K562 (cell line): ENCODE measurements around the gene SH2D4B. TPM values are rescaled to one million over a fixed set of nuclear protein-coding genes. Genes with fewer than 3 reads are reported as not detected.
A peak's percentile ranks its signal among the peaks of the same experiment; 100 is the strongest.

Source experiments
- ATAC-seq: fragments of 200-7000 bp; cut with Tn5 transposase; 3 replicates; pipeline ENCODE4 v1.9.1; 2020; ENCODE audit warnings: moderate library complexity
- BruUV-seq: library from RNA; stranded (reverse); fragments of 400-500 nt; replicated peaks from 2 replicates; lab custom pipeline; 2021; lab: Mats Ljungman, UMichigan
- CTCF ChIA-PET: fragments of 300-600 bp; formaldehyde crosslinking; extraction: SDS; loops from one replicate; lab custom pipeline; 2021; ENCODE audit warnings: low intra/inter-chr PET ratio; lab: Yijun Ruan, JAX
- POLR2A ChIA-PET: fragments of 300-600, 350-650 bp; sonication (Branson Sonifier 250); formaldehyde crosslinking; extraction: SDS; loops from one replicate; lab custom pipeline; 2021; ENCODE audit warnings: antibody characterized with exemption, inconsistent platforms; lab: Yijun Ruan, JAX
- DNase-seq, 4 experiments: peaks; one replicate each; pipeline versions ENCODE4 v3.0.0 to v3.0.0-alpha.2; 2011 to 2018; ENCODE audit warnings: low spot score in 3 of 4, mixed read lengths in 3 of 4; ENCODE audit errors: extremely low read depth in 1 of 4
- FAIRE-seq: peaks from 2 replicates; lab custom pipeline; 2011; peaks lifted over from hg19 to GRCh38; lab: Jason Lieb, UNC
- H2AFZ ChIP-seq: 2 replicates; pipeline ENCODE4 v1.6.0; 2011; ENCODE audit warnings: low read depth, low read length, control low read depth, inconsistent platforms
- H3K27ac ChIP-seq: fragments of 200-600 bp; 3 replicates; pipeline ENCODE4 v1.8.0; 2011; ENCODE audit warnings: low read depth, mild to moderate bottlenecking, control low read depth, inconsistent platforms, low read length, moderate library complexity, mixed read lengths; ENCODE audit errors: extremely low read depth
- H3K27me3 ChIP-seq, 2 experiments: fragments of 300-600 bp in 1 of 2; 2 replicates in 1 of 2; 3 replicates in 1 of 2; pipeline versions ENCODE4 v1.6.0 to v1.8.0; 2011; ENCODE audit warnings: inconsistent platforms in 2 of 2, low read length in 2 of 2, mild to moderate bottlenecking in 1 of 2, mixed read lengths in 1 of 2, moderate library complexity in 1 of 2; ENCODE audit not compliant: control insufficient read depth in 2 of 2, insufficient read depth in 2 of 2
- H3K36me3 ChIP-seq: fragments of 300-600 bp; 3 replicates; pipeline ENCODE4 v1.8.0; 2011; ENCODE audit warnings: mild to moderate bottlenecking, low read length, inconsistent platforms; ENCODE audit not compliant: control insufficient read depth, insufficient read depth
- H3K4me1 ChIP-seq, 2 experiments: fragments of 200-600 bp in 1 of 2; replicated peaks in 1 of 2; 2 replicates in 1 of 2; 3 replicates in 1 of 2; pipeline versions ENCODE4 v1.5.1 to v1.8.0; 2011; ENCODE audit warnings: inconsistent platforms in 2 of 2, low read length in 2 of 2, mild to moderate bottlenecking in 1 of 2, mixed read lengths in 1 of 2, moderate library complexity in 1 of 2; ENCODE audit not compliant: control insufficient read depth in 2 of 2, insufficient read depth in 2 of 2
- H3K4me2 ChIP-seq: 2 replicates; pipeline ENCODE4 v1.6.1; 2011; ENCODE audit warnings: low read length, control low read depth, inconsistent platforms, mixed read lengths; ENCODE audit not compliant: insufficient read depth
- H3K4me3 ChIP-seq: fragments of 200-600 bp; sonication (generic), shearing (Covaris generic); 2 replicates; pipeline ENCODE4 v1.5.1; 2016; ENCODE audit warnings: control low read depth, inconsistent platforms
- H3K79me2 ChIP-seq: fragments of 200-600 bp; 3 replicates; pipeline ENCODE4 v1.8.0; 2011; ENCODE audit warnings: low read length, inconsistent platforms; ENCODE audit not compliant: control insufficient read depth, insufficient read depth
- H3K9ac ChIP-seq, 2 experiments: 2 replicates each; pipeline versions ENCODE4 v1.6.0 to v1.6.1; 2011; ENCODE audit warnings: low read depth in 2 of 2, low read length in 2 of 2, control low read depth in 1 of 2, inconsistent platforms in 1 of 2, mild to moderate bottlenecking in 1 of 2, mixed read lengths in 1 of 2; ENCODE audit not compliant: insufficient read depth in 1 of 2
- H3K9me1 ChIP-seq: one replicate; pipeline ENCODE4 v1.6.0; 2011; ENCODE audit warnings: inconsistent platforms, mild to moderate bottlenecking, low read length, moderate library complexity; ENCODE audit not compliant: control insufficient read depth, insufficient read depth
- H3K9me3 ChIP-seq: replicated peaks from 2 replicates; pipeline ENCODE4 v1.5.1; 2011; ENCODE audit warnings: low read depth, low read length, inconsistent platforms; ENCODE audit not compliant: control insufficient read depth, insufficient read depth
- H4K20me1 ChIP-seq: replicated peaks from 2 replicates; pipeline ENCODE4 v1.6.1; 2011; ENCODE audit warnings: low read length, inconsistent platforms, mixed read lengths; ENCODE audit not compliant: control insufficient read depth, insufficient read depth
- CREM ChIP-seq: IDR thresholded peaks from 2 replicates; pipeline ENCODE4 v1.6.1; 2014; ENCODE audit warnings: antibody characterized with exemption, low read depth
- FOXK1 ChIP-seq: sonication (generic); formaldehyde crosslinking; IDR thresholded peaks from 2 replicates; pipeline ENCODE4 v1.8.0; 2022; ENCODE audit warnings: missing genetic modification reagents, mild to moderate bottlenecking, borderline replicate concordance
- KLF16 ChIP-seq: IDR thresholded peaks from 2 replicates; pipeline ENCODE4 v1.6.1; 2016; ENCODE audit warnings: antibody characterized with exemption
- KLF6 ChIP-seq: fragments of 250-450 bp; sonication (Bioruptor Pico); IDR thresholded peaks from 2 replicates; pipeline ENCODE4 v1.4.0; 2020; ENCODE audit warnings: mild to moderate bottlenecking, moderate library complexity, borderline replicate concordance
- MYBL2 ChIP-seq, 2 experiments: fragments of 450-650 bp in 1 of 2; sonication (generic) in 1 of 2; formaldehyde crosslinking in 1 of 2; IDR thresholded peaks; 2 replicates each; pipeline versions ENCODE4 v1.6.1 to v1.8.1; 2017 to 2022; ENCODE audit warnings: borderline replicate concordance in 1 of 2, inconsistent platforms in 1 of 2, low read depth in 1 of 2, mild to moderate bottlenecking in 1 of 2, missing genetic modification reagents in 1 of 2, moderate library complexity in 1 of 2
- POLR2G ChIP-seq: fragments of 200-400 bp; formaldehyde crosslinking; IDR thresholded peaks from 2 replicates; pipeline ENCODE4 v1.6.1; 2017; ENCODE audit warnings: low read depth, mild to moderate bottlenecking, antibody characterized with exemption, low read length, moderate library complexity
- SAFB2 ChIP-seq: fragments of 200-400 bp; formaldehyde crosslinking; IDR thresholded peaks from 2 replicates; pipeline ENCODE4 v1.6.1; 2018; ENCODE audit warnings: borderline replicate concordance, low read length, low read depth, moderate library complexity; ENCODE audit not compliant: severe bottlenecking
- SETDB1 ChIP-seq: IDR thresholded peaks from one replicate; pipeline ENCODE4 v1.6.1; 2012; ENCODE audit warnings: low read length, control low read depth, inconsistent platforms
- ZNF143 ChIP-seq: sonication (generic); formaldehyde crosslinking; IDR thresholded peaks from 2 replicates; pipeline ENCODE4 v1.9.0; 2022; ENCODE audit warnings: mild to moderate bottlenecking, missing genetic modification reagents
- ZNF644 ChIP-seq: fragments of 200-800 bp; sonication (Bioruptor generic); IDR thresholded peaks from 2 replicates; pipeline ENCODE4 v1.6.1; 2016; ENCODE audit warnings: low read depth, missing genetic modification characterization, missing compliant biosample characterization
- whole genome bisulfite sequencing: fragments of 100-300 bp; shearing (Covaris generic); methylation state at CpG from one replicate; pipeline ENCODE4 v1.1.6; 2016; ENCODE audit warnings: low coverage, mixed read lengths; ENCODE audit not compliant: insufficient coverage; ENCODE audit errors: missing lambda C conversion rate; 5-methylcytosine and 5-hydroxymethylcytosine counted together
- in situ Hi-C: fragments of 300-500 bp; cut with MboI; formaldehyde crosslinking; loops from 4 replicates; pipeline ENCODE4 v1.15.0; 2018; ENCODE audit warnings: inconsistent platforms, mixed read lengths
- intact Hi-C: fragments of 100-400 bp; cut with micrococcal nuclease; formaldehyde crosslinking; loops from 2 replicates; pipeline ENCODE4 v1.14.2; 2022
- polyA plus RNA-seq, 8 experiments: library from polyadenylated mRNA; depleted of rRNA in 4 of 8; stranded (reverse) in 5 of 8; unstranded in 3 of 8; fragments of >200 nt; fragmentation: Nextera tagmentation in 2 of 8; fragmentation: Illumina TruSeq in 1 of 8; extraction: Ambion mirVana in 2 of 8; extraction: Trizol in 1 of 8; gene quantifications; 2 replicates each; pipeline versions ENCODE4 v1.2.1 to v1.2.3, GENCODE V29; 2011 to 2014; ENCODE audit warnings: inconsistent platforms in 1 of 8, missing spikeins in 1 of 8
- total RNA-seq, 7 experiments: library from RNA; depleted of rRNA in 6 of 7; stranded (reverse); fragments of >200 nt in 6 of 7; fragmentation: Illumina TruSeq in 2 of 7; extraction: Trizol in 2 of 7; gene quantifications; 2 replicates each; pipeline versions ENCODE4 v1.2.1 to v1.2.3, GENCODE V29; 2011 to 2021; ENCODE audit warnings: low replicate concordance in 1 of 7

Gene SH2D4B
- total and polyA plus RNA-seq, 9 of the 15 experiments (the other 6 are each of a cell fraction or from before 2014, with no cell fraction given) = 0.03 to 0.14 (median 0.04) TPM; not detected in 4

GRCh38 chr10:80506836-80507487, 30.7 kb upstream of the SH2D4B start:
- CTCF ChIA-PET = interaction anchor here (0.6 to 5.5 kb wide), 3 partner anchors 61 to 246 kb away, joined by 4 to 79 read pairs (median 4); no protein-coding TSS in a partner anchor

DNA sequence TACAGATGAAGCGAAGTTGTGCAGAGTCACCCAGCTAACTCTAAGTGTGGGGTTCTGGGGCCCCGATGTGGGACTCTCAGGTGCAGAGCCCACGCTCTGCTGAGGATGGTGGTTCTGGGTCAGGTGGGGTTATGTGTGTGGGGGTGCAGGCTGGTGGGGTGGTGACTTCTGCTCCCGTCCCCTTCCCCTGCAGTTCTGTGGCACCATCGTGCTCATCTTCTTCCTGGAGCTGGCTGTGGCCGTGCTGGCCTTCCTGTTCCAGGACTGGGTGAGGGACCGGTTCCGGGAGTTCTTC, 28.6 kb upstream of the SH2D4B start:
- H3K4me1 ChIP-seq = peaks cover 17 to 29% of the 10 kb centered on the region in 2 experiments; a peak in 4 of 5 replicates
- H4K20me1 ChIP-seq = peaks cover 7% of the 10 kb centered on the region
- peaks cover 40% of the 10 kb centered on the region for H3K79me2 ChIP-seq
- no peaks in the 10 kb centered on the region for H3K27me3 ChIP-seq
- intact Hi-C loops = no loop called here
- no peak overlapping the region for H3K4me3 ChIP-seq
- H2AFZ ChIP-seq = no peak overlapping the region
- peak overlapping the region in 1 of 2 experiments; percentile 36; a peak in 1 of 4 replicates for H3K9ac ChIP-seq
- CTCF ChIA-PET = no interaction called here
- DNase-seq = no peak
- POLR2A ChIA-PET = interaction anchor here (0.7 to 0.8 kb wide), 2 partner anchors 12 to 14 kb away, joined by 3 read pairs; no protein-coding TSS in a partner anchor
- peaks cover 91% of the 10 kb centered on the region for H3K36me3 ChIP-seq
- TF ChIP-seq ZNF644 (tag) (no peak), CREM (no peak), ZNF143 (CRISPR knock-in tag) (no peak), SETDB1 (no peak), FOXK1 (no peak), KLF6 (CRISPR knock-in tag) (no peak), MYBL2 (IDR thresholded peaks at IDR 0.05; ENCODE audit: low read depth) (no peak), MYBL2 (CRISPR knock-in tag; IDR thresholded peaks at IDR 0.05; ENCODE audit: borderline replicate concordance) (no peak)
- peaks cover 10% of the 10 kb centered on the region for H3K9me1 ChIP-seq
- in situ Hi-C loops = loop anchor here (5.0 to 10.0 kb wide), 2 partner anchors 62 to 124 kb away; no protein-coding TSS in a partner anchor
- no peak for FAIRE-seq
- BruUV-seq = no TSS peak
- H3K27ac ChIP-seq = no peak overlapping the region
- no peak for ATAC-seq
- no peaks in the 10 kb centered on the region for H3K9me3 ChIP-seq
- 95% methylated on average over 8 of the region's 8 CpGs for WGBS
- H3K4me2 ChIP-seq = no peak overlapping the region

More at GRCh38 chr10:80506836-80507487, 30.7 kb upstream of the SH2D4B start:
- Histone ChIP-seq H3K4me2 (no peak overlapping the region), H2AFZ (no peak overlapping the region), H3K9me3 (no peaks in the 10 kb centered on the region), H4K20me1 (peaks cover 7% of the 10 kb centered on the region), H3K4me1 (peaks cover 38 to 46% of the 10 kb centered on the region in 2 experiments; a peak in 4 of 5 replicates), H3K36me3 (peaks cover 71% of the 10 kb centered on the region), H3K4me3 (no peak overlapping the region), H3K79me2 (peaks cover 60% of the 10 kb centered on the region), H3K27me3 (no peaks in the 10 kb centered on the region), H3K9ac (peak overlapping the region in 1 of 2 experiments; percentile 41; a peak in 2 of 4 replicates), H3K27ac (no peak overlapping the region), H3K9me1 (peaks cover 10% of the 10 kb centered on the region)
- BruUV-seq = no TSS peak
- in situ Hi-C loops = loop anchor here (5.0 to 10.0 kb wide), 2 partner anchors 60 to 122 kb away; no protein-coding TSS in a partner anchor
- FAIRE-seq (no peak), ATAC-seq (no peak), DNase-seq (no peak)
- POLR2A ChIA-PET = no interaction called here
- peak; percentile 30; the same call in 1 of the 2 replicates for TF ChIP-seq POLR2G
- TF ChIP-seq SAFB2 = no peak
- TF ChIP-seq KLF16 = no peak
- intact Hi-C loops = no loop called here
- WGBS = 93% methylated on average over 13 of the region's 13 CpGs
